Body of pancreas (tissue), 4 donors: Measurements from ENCODE around the gene EHBP1L1.

Source experiments
- POLR2A ChIP-seq, 3 donors: fragments of 450-650 bp; IDR thresholded peaks; one replicate each; pipeline ENCODE4 v1.6.1; 2016; ENCODE audit warnings: antibody characterized with exemption in 3 of 3, mild to moderate bottlenecking in 2 of 3
- TF ChIP-seq, protein P1 (sequence below), 7 experiments: fragments of 450-650 bp in 4 of 7; fragments of 200-600 bp in 3 of 7; sonication (generic) in 3 of 7; IDR thresholded peaks; one replicate each; pipeline ENCODE4 v1.5.1; 2016 to 2019; ENCODE audit warnings: antibody characterized with exemption in 7 of 7

DNA sequence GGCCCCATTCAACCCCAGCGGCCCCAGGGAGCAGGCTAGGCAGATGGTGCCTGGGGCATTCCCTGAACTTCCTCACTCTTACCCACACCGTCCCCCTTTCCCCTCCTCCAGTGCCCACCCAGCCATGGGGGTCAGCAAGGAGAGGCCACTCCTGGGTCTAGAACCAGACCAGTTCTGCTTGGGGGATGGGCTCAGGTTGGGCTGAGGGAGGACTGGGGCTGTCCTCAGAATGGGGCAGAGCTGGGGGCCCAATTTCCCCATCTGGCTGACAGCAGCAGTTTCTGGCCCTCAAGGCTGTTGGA, 38.6 kb upstream of the EHBP1L1 start:
- TF ChIP-seq, protein P1, sequence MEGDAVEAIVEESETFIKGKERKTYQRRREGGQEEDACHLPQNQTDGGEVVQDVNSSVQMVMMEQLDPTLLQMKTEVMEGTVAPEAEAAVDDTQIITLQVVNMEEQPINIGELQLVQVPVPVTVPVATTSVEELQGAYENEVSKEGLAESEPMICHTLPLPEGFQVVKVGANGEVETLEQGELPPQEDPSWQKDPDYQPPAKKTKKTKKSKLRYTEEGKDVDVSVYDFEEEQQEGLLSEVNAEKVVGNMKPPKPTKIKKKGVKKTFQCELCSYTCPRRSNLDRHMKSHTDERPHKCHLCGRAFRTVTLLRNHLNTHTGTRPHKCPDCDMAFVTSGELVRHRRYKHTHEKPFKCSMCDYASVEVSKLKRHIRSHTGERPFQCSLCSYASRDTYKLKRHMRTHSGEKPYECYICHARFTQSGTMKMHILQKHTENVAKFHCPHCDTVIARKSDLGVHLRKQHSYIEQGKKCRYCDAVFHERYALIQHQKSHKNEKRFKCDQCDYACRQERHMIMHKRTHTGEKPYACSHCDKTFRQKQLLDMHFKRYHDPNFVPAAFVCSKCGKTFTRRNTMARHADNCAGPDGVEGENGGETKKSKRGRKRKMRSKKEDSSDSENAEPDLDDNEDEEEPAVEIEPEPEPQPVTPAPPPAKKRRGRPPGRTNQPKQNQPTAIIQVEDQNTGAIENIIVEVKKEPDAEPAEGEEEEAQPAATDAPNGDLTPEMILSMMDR (IDR thresholded peaks at IDR 0.05) = no peak
- TF ChIP-seq POLR2A (IDR thresholded peaks at IDR 0.05) = no peak
